H54 (cell line): ENCODE data around the gene PNPLA7.

Experiments
- DNase-seq: peaks from one replicate; pipeline ENCODE4 v3.0.0; 2011; ENCODE audit warnings: low spot score, mixed read lengths; ENCODE audit not compliant: insufficient read length
- FAIRE-seq: peaks from 3 replicates; lab custom pipeline; 2011; peaks lifted over from hg19 to GRCh38; lab: Jason Lieb, UNC
- POLR2A ChIP-seq: IDR thresholded peaks from 2 replicates; pipeline ENCODE4 v1.6.1; 2011; ENCODE audit warnings: low read depth, mild to moderate bottlenecking, low read length

The PNPLA7 gene

DNA sequence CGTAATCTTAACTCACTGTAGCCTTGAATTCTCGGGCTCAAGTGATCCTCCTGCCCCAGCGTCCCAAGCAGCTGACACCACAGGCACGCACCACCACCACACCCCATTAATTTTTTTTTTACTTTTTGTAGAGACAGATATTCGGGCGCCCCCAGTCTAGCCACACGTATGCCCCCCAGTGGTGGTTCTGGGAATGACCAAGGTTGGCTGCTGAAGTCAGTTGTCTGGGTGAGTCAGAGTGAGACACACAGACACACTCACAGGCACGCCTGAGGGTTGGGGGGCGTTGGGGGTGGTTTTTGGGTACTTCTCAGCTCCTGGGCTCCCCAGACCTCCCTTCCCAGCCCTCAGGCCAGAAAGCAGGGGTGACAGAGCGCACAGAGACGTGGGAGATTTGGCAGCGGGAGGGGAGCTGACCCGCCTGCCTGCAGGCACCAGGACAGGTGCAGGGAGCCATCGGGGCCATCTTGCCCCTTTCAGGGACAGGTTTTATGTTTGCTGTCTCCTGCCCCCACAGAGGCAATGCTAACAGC is 104.9 kb downstream of the PNPLA7 start:
- DNase-seq: peak; percentile 96
- no peak for TF ChIP-seq POLR2A
- peak; percentile 92 for FAIRE-seq

DNA sequence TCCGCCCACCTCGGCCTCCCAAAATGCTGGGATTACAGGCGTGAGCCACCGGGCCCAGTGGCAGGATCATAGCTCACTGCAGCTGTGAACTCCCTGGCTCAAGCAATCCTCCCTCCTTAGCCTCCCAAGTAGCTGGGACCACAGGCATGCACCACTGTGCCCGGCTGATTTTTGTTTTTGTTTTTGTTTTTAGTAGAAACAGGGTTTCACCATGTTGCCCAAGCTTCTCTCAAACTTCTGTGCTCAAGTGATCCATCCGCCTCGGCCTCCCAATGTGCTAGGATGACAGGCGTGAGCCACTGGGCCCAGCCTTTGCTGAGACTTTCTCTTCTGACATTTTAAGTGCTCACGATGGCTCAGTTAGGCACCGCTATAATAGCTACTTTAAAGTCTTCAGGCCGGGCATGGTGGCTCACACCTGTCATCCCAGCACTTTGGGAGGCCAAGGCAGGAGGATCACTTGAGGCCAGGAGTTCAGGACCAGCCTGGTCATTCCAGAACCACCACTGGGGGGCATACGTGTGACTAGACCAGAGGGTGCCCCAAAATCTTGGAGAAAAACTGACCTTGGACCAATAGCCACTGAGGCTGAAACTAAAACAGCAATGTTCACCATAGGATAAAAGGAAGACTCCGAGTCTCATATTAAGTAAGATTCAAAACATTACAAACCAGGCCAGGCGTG is 106.0 kb downstream of the PNPLA7 start:
- TF ChIP-seq POLR2A: no peak
- FAIRE-seq (no peak), DNase-seq (no peak)

DNA sequence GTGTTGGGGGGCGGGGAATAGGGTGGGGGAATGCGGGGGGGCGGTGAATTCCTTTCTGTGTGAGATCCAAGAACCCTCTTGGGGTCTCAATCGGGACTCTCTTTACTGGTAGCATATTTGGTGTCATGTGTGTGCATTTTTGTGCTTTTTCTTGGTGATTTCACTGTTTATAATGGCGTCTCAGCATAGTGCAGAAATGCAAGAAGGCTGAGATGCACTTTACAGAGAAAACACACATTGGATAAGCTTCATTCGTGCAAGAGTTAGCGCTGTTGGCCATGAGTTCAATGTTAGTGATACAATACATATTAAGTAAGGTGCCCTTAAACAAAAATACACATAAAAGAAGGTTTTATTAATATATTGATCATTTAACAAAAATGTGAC is 108.3 kb downstream of the PNPLA7 start:
- no peak for DNase-seq
- no peak for FAIRE-seq
- no peak for TF ChIP-seq POLR2A

DNA sequence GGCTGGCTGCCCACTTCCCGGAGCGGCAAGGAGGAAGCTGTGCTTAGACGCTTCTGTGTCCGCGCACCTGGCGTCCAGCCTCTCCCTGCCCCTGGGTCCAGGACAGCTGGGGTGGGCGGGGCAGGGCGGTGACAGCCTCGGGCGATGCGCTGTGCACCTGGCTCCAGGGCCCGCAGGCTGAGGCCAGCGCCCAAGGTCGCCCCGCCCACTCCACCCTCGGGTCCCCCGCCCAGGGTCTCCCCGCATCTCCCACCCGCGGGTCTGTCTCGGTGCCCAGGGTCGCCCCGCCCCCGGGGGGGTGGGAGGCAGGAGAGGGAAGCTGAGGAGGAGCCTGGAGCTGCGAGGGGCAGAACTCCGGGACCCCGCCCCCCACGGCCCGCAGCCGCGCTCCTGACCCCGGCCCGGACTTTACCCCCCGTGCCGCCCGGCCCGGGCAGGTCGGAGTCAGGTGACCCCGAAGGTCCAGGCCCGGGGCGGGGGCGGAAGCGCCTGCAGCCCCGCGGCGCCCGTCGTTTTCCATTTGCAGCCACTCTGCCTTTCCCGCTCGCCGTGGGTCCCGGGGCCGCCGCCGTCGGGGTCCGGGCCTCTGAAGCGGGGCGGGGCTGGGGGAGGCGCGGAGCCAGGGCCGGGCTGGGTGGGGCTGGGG is 108.8 kb downstream of the PNPLA7 start, which contains the start of gene ENTPD8:
Gene ENTPD8, minus strand, starts transcription at position 69 of the 646 bp plus-strand sequence. CDS start 3,072 bp downstream, outside the sequence.
- FAIRE-seq: no peak

DNA sequence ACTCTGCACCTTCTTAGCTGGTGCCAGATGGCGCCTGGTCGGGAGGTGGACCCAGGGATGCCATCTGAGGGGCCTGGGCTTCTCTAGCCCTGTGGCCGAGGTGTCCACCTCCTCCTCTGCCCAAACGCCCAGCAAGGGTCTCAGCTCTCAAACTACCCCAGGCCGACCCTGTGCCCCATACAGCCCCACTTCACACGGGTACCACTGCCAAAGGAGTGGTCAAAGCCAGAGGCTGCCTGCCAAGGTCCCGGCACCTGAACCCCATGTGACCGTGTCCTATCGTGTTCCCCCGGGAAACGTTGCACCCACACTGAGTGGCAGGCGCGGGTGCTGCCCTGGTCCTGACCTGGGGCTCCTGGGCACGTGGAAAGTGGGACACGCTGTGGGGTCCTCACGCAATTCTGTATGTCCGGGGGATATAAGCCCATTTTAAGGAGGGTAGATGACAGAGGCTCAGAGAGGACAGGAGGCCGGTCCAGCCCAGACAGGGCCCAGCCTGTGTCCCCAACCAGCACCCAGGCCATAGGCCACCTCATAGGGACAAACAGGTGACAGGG is 111.0 kb downstream of the PNPLA7 start:
- DNase-seq: no peak
- no peak for FAIRE-seq
- TF ChIP-seq POLR2A: no peak

More for the DNA sequence above, 108.8 kb downstream of the PNPLA7 start, which contains the start of gene ENTPD8:
- TF ChIP-seq POLR2A: no peak
- no peak for DNase-seq

DNA sequence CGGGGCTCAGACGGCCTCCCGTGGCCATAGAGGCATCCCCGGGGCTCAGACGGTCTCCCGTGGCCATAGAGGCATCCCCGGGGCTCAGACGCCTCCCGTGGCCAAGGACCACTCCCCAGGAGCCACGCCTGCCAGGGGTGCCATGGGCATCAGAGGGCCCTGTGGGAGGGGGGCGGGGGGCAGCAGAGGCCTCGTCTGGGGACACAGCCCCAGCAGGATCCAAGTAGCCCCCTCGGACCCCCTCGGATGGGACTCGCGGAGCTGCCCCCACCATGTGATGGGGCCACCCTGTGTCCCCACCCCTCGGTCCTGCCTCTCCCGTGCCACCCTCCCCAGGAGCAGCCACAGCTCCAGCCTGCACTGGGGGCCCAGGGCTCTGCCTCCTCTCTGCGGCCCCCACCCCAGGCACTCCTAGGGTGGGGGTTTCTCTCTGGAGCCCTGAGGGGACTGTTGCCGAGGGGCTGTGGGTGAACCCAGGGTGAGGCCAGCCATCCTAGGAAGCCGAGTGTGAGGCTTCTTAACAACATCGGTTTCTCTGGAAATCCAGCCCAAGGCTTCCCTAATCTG is 111.5 kb downstream of the PNPLA7 start:
- no peak for TF ChIP-seq POLR2A
- FAIRE-seq (no peak), DNase-seq (no peak)

DNA sequence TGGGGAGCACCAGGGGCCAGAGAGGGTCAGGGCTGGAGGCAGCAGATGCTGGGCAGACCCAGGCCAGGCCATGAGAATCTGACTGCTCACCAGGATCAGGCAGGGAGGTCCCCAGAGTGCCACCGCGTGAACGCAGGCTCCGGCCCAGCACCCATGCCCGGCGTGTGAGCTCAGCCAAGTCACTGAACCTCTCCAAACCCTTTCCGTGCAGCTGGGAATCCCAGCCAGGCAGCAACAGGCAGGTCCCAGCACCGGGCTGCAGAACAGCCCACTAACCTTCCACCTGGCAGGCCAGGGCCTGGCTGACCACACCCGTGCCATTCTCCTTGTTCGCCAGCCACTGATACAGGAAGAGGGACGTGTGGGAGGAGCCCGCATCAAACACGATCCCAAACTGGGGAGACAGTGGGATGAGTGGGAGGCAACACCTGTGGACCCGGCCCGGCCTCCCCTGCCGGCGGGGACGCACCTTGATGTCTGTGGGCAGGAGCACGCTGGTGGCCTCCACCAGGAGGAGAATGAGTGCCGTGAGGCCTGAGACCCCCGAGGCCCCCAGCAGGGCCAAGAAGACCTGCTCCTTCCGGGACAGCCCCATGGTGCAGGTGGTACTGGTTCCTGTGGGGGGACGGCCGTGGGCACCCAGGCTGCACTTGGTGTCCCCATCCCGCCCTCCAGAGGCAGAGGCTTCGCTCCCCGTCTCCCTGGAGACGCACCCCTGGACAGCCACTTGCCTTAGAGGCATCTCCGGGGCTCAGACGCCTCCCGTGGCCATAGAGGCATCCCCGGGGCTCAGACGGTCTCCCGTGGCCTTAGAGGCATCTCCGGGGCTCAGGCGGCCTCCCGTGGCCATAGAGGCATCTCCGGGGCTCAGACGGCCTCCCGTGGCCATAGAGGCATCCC is 112.3 kb downstream of the PNPLA7 start:
- no peak for TF ChIP-seq POLR2A
- FAIRE-seq: no peak

DNA sequence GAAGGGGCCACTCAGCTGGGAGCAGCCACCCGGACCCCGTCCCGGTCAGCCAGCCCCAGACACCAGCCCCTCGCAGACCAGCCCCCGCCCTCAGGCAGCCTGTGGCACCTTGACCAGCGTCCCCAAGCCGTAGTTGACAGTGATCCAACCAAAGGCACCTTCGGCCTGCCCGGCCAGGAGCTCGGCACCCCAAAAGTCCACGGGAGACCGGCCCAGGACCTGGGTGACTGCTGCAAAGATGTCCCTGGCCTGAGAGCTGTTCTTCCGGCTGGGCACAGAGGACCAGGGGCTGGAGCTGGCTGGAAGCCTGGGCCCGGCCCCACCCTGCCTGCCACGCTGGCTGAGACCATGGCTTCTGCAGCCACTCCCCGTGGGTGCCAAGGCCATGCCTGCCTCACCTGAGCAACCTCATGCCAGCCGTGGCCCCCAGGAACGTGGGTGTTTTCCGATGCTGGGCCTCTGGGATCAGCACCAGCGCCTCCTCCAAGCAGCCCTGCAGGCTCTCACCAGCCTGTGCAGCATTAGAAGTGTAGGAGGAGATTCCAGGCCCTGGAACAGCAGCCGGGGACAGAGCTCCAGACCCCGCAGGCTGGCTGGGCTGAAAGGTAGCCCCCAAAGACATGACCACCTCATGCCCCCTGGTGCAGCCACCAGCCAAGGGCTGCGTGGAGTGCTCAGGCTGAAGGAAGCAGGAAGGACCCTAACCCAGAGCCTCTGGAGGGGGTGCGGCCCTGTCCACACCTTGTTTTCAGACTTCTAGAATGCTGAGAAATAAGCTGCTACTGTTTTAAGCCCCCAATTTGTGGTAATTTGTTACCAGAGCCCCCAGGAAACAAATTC is 113.2 kb downstream of the PNPLA7 start:
- FAIRE-seq (no peak), DNase-seq (no peak)

More for the DNA sequence above, 112.3 kb downstream of the PNPLA7 start:
- no peak for DNase-seq

DNA sequence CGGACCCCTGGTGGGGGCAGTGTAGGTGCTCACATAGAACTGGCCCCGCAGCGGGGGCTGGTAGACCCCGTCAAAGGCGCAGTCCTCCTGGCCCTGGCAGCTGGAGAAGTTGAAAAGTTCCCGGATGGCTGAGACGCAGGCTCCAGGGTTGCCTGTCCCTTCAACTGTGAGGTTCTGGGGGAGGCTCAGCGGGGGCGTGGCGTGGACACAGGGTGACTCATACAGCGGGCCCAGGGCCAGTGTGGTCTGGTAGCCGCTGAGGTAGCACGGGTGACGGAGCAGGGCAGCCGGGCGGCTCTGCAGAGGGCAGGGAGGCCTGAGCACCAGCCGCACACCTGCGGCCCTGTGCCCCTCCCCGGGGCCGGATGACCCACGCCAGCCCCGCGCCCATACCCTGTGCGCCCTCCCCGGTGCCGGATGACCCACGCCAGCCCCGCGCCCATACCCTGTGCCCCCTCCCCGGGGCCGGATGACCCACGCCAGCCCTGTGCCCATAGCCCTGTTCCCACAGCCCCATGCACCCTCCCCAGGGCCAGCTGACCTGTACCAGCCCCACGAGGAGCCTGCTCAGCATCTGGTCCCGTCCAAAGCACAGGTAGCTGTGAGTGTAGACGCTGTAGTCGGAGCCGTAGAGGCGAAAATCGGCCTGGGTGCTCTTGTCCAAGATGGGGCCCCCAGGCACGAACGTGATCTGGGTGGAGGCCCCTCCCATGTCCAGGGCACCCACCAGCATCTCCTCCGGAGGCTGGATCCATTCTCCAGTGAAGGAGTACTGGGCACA is 114.0 kb downstream of the PNPLA7 start:
- TF ChIP-seq POLR2A: no peak
- peak; percentile 96 for FAIRE-seq
- DNase-seq: peak; percentile 100

More for the DNA sequence above, 113.2 kb downstream of the PNPLA7 start:
- TF ChIP-seq POLR2A: no peak

DNA sequence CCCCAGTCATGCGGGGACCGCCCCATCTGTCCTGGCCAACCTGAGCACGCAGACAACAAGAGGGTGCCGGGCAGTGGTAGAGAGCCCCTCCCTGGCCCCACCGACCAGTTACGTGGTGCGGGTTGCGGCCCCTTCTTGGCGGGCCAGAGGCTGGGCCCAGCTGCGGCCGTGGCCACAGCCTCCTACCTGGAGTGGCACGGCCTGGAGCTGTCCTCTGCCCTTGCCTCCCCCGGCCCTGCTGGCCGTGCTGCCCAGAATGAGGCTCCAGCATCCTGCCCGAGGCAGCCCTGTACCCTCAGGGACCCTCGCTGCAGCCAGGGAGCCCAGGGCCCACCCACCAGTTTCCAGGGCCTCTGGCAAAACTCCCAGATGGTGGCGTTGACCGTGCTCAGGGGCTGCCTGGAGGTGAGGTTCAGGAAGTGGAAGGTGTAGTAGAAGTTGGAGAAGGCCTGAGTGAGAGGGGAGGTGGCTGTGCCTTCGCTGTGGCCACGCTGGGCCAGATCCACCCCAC is 114.8 kb downstream of the PNPLA7 start:
- FAIRE-seq: no peak
- no peak for TF ChIP-seq POLR2A
- no peak for DNase-seq
